22Rv1 (cell line): Measurements from ENCODE around the gene TMEM217.

Experiments used
- CTCF ChIP-seq: fragments of 450-650 bp; IDR thresholded peaks from 2 replicates; pipeline ENCODE4 v1.5.1; 2017; ENCODE audit warnings: mild to moderate bottlenecking
- ZFX ChIP-seq: fragments of 450-650 bp; IDR thresholded peaks from 2 replicates; pipeline ENCODE4 v1.6.1; 2017; ENCODE audit warnings: antibody characterized with exemption, borderline replicate concordance

GRCh38 chr6:37173493-37174195 lies 84.3 kb downstream of the TMEM217 start:
- TF ChIP-seq CTCF (no peak), ZFX (no peak)
